Subcutaneous abdominal adipose tissue (tissue), 5 donors: Measurements from ENCODE around the gene MAT2B.
A peak's percentile ranks its signal among the peaks of the same experiment; 100 is the strongest.

Experiments used
- H3K27ac ChIP-seq: one replicate; pipeline ENCODE4 v1.7.0; 2013; ENCODE audit warnings: low read depth, mild to moderate bottlenecking, inconsistent platforms, low read length, moderate library complexity
- H3K27me3 ChIP-seq, 5 donors: one replicate each; pipeline ENCODE4 v1.7.0; 2013; ENCODE audit warnings: low read length in 5 of 5, inconsistent platforms in 1 of 5; ENCODE audit not compliant: control insufficient read depth in 5 of 5, insufficient read depth in 4 of 5
- H3K36me3 ChIP-seq, 5 donors: one replicate each; pipeline ENCODE4 v1.7.0; 2013; ENCODE audit warnings: low read length in 5 of 5; ENCODE audit not compliant: control insufficient read depth in 5 of 5, insufficient read depth in 5 of 5
- H3K4me1 ChIP-seq, 5 donors: one replicate each; pipeline ENCODE4 v1.7.0; 2013; ENCODE audit warnings: low read length in 5 of 5, mild to moderate bottlenecking in 3 of 5, moderate library complexity in 1 of 5; ENCODE audit not compliant: control insufficient read depth in 5 of 5, insufficient read depth in 5 of 5
- H3K4me3 ChIP-seq, 5 donors: one replicate each; pipeline ENCODE4 v1.7.0; 2013; ENCODE audit warnings: low read length in 5 of 5, low read depth in 1 of 5
- H3K9ac ChIP-seq, 5 donors: one replicate each; pipeline ENCODE4 v1.7.0; 2013; ENCODE audit warnings: low read length in 5 of 5, mild to moderate bottlenecking in 4 of 5, moderate library complexity in 3 of 5
- H3K9me3 ChIP-seq, 5 donors: one replicate each; pipeline ENCODE4 v1.7.0; 2013; ENCODE audit warnings: low read length in 5 of 5; ENCODE audit not compliant: control insufficient read depth in 5 of 5
- donor health status: healthy.
- donor health status: healthy.
- donor health status: healthy.
- donor health status: healthy.
- donor health status: healthy.

MAT2B gene

DNA sequence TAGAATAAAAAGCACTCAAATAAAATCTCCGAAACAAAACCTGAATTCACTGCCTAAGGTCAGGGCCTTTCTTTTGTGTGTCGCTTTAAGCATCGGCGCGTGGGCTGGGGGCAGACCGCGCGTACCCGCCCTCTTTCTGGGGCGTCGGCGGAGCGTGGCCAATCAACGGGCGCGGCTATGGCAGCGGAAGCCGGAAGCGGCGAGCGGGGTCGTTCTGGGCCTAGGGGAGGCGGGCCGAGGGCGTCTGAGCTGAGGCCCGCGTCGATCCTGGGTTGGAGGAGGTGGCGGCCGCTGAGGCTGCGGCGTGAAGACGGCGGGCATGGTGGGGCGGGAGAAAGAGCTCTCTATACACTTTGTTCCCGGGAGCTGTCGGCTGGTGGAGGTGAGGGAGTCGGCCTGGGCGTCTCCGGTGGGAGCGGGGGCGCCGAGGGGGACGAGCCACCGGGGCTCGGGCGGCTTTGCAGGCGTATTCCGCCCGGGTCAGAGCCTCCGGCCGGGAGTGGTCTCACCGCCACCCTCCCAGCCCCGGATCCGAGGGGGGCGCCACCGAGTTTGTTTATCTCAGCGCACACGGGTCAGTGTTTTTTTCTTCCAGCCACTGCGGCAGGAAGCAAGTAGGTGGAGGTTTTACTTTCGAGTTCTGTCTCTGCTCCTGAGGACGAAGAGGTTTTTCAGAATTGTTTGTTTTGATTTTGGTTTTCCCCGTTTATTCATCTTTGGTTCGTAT is at the start of gene MAT2B:
Gene MAT2B (plus strand): TSS at position 252 of the 727 bp plus-strand sequence. CDS start 68 bp downstream, at position 320.
- H3K4me1 ChIP-seq = peaks cover 0 to 70% (median 69%) of the 10 kb centered on the region in 5 donors

DNA sequence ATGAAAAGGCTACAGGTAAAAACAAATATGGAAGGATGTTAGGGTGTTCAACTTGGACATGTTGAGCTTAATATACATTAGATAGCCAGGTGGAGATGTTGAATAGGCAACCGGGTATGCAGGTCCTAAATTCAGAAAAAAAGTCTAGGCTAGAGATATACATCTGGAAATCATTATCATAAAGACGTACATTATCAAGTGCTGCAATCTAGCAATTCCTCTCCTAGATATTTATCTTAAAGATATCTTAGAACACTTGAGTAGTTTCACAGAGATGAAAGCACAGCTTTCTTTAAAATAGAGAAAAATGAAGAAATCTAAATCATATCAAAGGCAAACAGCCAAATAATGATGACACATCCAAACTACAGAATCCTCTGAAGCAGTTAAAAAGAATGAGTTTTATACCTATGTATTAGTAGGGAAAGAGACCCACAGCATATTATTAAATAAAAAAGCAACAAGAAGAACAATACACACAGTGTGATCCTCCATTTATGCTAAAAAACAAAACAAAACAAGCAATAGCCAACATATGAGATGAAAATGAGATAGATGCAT is 49.3 kb upstream of the MAT2B start:
- Histone ChIP-seq H3K36me3 (peaks cover 4 to 19% (median 11%) of the 10 kb centered on the region in 5 donors), H3K9ac (no peak overlapping the region), H3K27me3 (peaks cover 0 to 3% (median 0%) of the 10 kb centered on the region in 5 donors), H3K27ac (no peak overlapping the region), H3K9me3 (no peaks in the 10 kb centered on the region), H3K4me3 (no peak overlapping the region), H3K4me1 (peaks cover 4 to 27% (median 24%) of the 10 kb centered on the region in 5 donors)

More for the DNA sequence above, at the start of gene MAT2B:
- H3K4me3 ChIP-seq = peak within 1 kb of the TSS; percentile 65 to 99 (median 84)
- peak within 1 kb of the TSS; percentile 92 for H3K27ac ChIP-seq
- H3K9ac ChIP-seq = peak within 1 kb of the TSS; percentile 81 to 95 (median 89)
- H3K9me3 ChIP-seq = no peaks in the 10 kb centered on the region
- H3K27me3 ChIP-seq = no peaks in the 10 kb centered on the region
- no peaks in the 10 kb centered on the region for H3K36me3 ChIP-seq

- Histone ChIP-seq H3K4me3 (no peak overlapping the region), H3K9me3 (no peaks in the 10 kb centered on the region), H3K36me3 (peaks cover 4 to 12% (median 9%) of the 10 kb centered on the region in 5 donors), H3K27me3 (peaks cover 0 to 3% (median 0%) of the 10 kb centered on the region in 5 donors), H3K4me1 (peaks cover 4 to 34% (median 31%) of the 10 kb centered on the region in 5 donors), H3K9ac (no peak overlapping the region), H3K27ac (no peak overlapping the region)
Observed at GRCh38 chr5:163456840-163457239, 48.6 kb upstream of the MAT2B start.

GRCh38 chr5:163458778-163459385 is 46.5 kb upstream of the MAT2B start:
- peaks cover 4 to 33% (median 31%) of the 10 kb centered on the region in 5 donors for H3K4me1 ChIP-seq
- peak overlapping the region; percentile 65 to 98 (median 96) for H3K9ac ChIP-seq
- H3K9me3 ChIP-seq = no peaks in the 10 kb centered on the region
- H3K27me3 ChIP-seq = peaks cover 0 to 3% (median 0%) of the 10 kb centered on the region in 5 donors
- peak overlapping the region; percentile 76 to 92 (median 88) for H3K4me3 ChIP-seq
- H3K36me3 ChIP-seq = peaks cover 0 to 7% (median 7%) of the 10 kb centered on the region in 5 donors
- H3K27ac ChIP-seq = peak overlapping the region; percentile 92

GRCh38 chr5:163459462-163459818 is 46.0 kb upstream of the MAT2B start:
- Histone ChIP-seq H3K36me3 (peaks cover 0 to 7% (median 7%) of the 10 kb centered on the region in 5 donors), H3K9ac (peak overlapping the region; percentile 65 to 98 (median 96)), H3K27me3 (peaks cover 0 to 3% (median 0%) of the 10 kb centered on the region in 5 donors), H3K4me3 (peak overlapping the region; percentile 76 to 92 (median 88)), H3K27ac (peak overlapping the region; percentile 92), H3K9me3 (no peaks in the 10 kb centered on the region), H3K4me1 (peaks cover 4 to 33% (median 29%) of the 10 kb centered on the region in 5 donors)

DNA sequence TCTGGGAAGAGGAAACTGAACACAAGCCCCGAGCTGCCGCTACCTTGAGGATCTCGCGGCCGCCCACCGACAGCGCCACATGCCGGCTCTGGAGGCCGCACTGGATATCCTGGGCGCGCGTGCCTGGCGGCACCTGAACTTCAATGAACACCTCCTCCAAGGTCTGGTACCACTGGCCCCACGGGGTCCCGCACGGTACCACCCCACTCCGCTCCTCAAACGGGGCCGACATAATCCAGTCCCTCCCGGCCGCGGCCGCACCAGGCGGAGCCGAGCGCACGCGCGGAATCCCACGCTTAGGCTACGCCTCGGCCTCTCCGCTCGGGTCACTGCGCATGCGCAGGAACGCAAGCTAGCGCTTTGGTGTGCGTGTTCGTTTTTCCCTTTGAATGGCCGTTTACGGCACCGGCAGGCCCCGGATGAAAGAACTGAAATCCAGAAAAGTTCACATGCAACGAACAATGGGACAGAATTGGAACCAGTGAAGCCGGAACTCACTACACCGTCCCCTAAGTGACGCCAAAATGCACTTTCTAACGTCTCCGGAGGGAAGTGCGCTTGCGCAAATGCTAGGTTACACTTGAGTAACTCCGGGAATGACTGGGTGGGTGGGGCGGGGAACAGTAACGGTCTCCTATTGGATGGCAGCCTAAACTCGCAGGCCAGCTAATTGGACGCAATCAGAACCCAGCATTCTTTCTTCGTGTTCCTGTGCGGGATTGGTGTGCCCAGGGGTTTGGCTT is 45.4 kb upstream of the MAT2B start, which contains the start of gene NUDCD2:
Gene NUDCD2 (minus strand): TSS at position 284 of the 743 bp plus-strand sequence. CDS start 52 bp downstream, at position 232.
- peak within 1 kb of the TSS; percentile 68 to 98 (median 96) for H3K9ac ChIP-seq
- H3K9me3 ChIP-seq = no peaks in the 10 kb centered on the region
- peaks cover 0 to 3% (median 0%) of the 10 kb centered on the region in 5 donors for H3K27me3 ChIP-seq
- peak within 1 kb of the TSS; percentile 92 for H3K27ac ChIP-seq
- H3K36me3 ChIP-seq = peaks cover 0 to 7% (median 4%) of the 10 kb centered on the region in 5 donors
- H3K4me3 ChIP-seq = peak within 1 kb of the TSS; percentile 82 to 94 (median 92)
- peaks cover 4 to 33% (median 29%) of the 10 kb centered on the region in 5 donors for H3K4me1 ChIP-seq

GRCh38 chr5:163460562-163461171 is 44.8 kb upstream of the MAT2B start, which contains the start of gene HMMR:
Gene HMMR, plus strand, starts transcription at chr5:163460632. Its CDS starts 61 bp downstream, at chr5:163460693.
- peak within 1 kb of the TSS; percentile 92 for H3K27ac ChIP-seq
- H3K4me3 ChIP-seq = peak within 1 kb of the TSS; percentile 82 to 94 (median 92)
- H3K9me3 ChIP-seq = no peaks in the 10 kb centered on the region
- H3K9ac ChIP-seq = peak within 1 kb of the TSS; percentile 68 to 98 (median 96)
- H3K36me3 ChIP-seq = peaks cover 0 to 7% (median 0%) of the 10 kb centered on the region in 5 donors
- H3K4me1 ChIP-seq = peaks cover 4 to 33% (median 29%) of the 10 kb centered on the region in 5 donors
- peaks cover 0 to 3% (median 0%) of the 10 kb centered on the region in 5 donors for H3K27me3 ChIP-seq

- Histone ChIP-seq H3K27ac (no peak overlapping the region), H3K4me3 (no peak overlapping the region), H3K9me3 (no peaks in the 10 kb centered on the region), H3K36me3 (no peaks in the 10 kb centered on the region), H3K4me1 (peaks cover 4 to 33% (median 29%) of the 10 kb centered on the region in 5 donors), H3K9ac (no peak overlapping the region), H3K27me3 (peaks cover 0 to 3% (median 0%) of the 10 kb centered on the region in 5 donors)
Observed at GRCh38 chr5:163463063-163463435, 42.4 kb upstream of the MAT2B start.

GRCh38 chr5:163467682-163468081 is 37.7 kb upstream of the MAT2B start:
- H3K36me3 ChIP-seq = no peaks in the 10 kb centered on the region
- H3K4me3 ChIP-seq = no peak overlapping the region
- no peaks in the 10 kb centered on the region for H3K4me1 ChIP-seq
- no peak overlapping the region for H3K9ac ChIP-seq
- H3K27ac ChIP-seq = no peak overlapping the region
- H3K27me3 ChIP-seq = no peaks in the 10 kb centered on the region
- H3K9me3 ChIP-seq = no peaks in the 10 kb centered on the region
